Measurements from ENCODE around the gene CRACR2A. TPM values are rescaled to one million over a fixed set of nuclear protein-coding genes. Genes with fewer than 3 reads are reported as not detected.

CRACR2A gene
- total RNA-seq, 1 donor from 2014 or later: 1.6 TPM

- DNase-seq (ENCODE audit: low read depth): no peak
Observed at GRCh38 chr12:3568695-3569094, 184.2 kb downstream of the CRACR2A start.

- no peak for DNase-seq (ENCODE audit: low read depth)
Observed at GRCh38 chr12:3565985-3566384, 186.9 kb downstream of the CRACR2A start.

Other genes with a start within 250 kb of the CRACR2A start
- gene PARP11, start 120.3 kb upstream of the CRACR2A start, total RNA-seq: 4.9 and 10.6 TPM in 2 replicates

Data from renal cortical epithelial cell (primary cell).